ENCODE data around the gene MTMR4.

The MTMR4 gene

GRCh38 chr17:58525239-58525638 lies 10.8 kb upstream of the MTMR4 start:
- Histone ChIP-seq H3K9me3 (no peaks in the 10 kb centered on the region), H3K27me3 (peaks cover 23% of the 10 kb centered on the region), H3K4me3 (ENCODE audit: low read depth in 1 of 2, low read length in 1 of 2) (no peak overlapping the region), H3K4me1 (ENCODE audit: control insufficient read depth in 1 of 2, insufficient read depth in 1 of 2, low read depth in 1 of 2, low read length in 1 of 2) (peaks cover 6 to 7% of the 10 kb centered on the region in 2 experiments), H3K27ac (no peak overlapping the region), H3K36me3 (no peaks in the 10 kb centered on the region)
- TF ChIP-seq CTCF (IDR thresholded peaks at IDR 0.05): no peak

GRCh38 chr17:58521680-58522079 lies 7.2 kb upstream of the MTMR4 start:
- Histone ChIP-seq H3K27ac (no peak overlapping the region), H3K9me3 (no peaks in the 10 kb centered on the region), H3K36me3 (no peaks in the 10 kb centered on the region), H3K27me3 (no peaks in the 10 kb centered on the region), H3K4me1 (ENCODE audit: control insufficient read depth in 1 of 2, insufficient read depth in 1 of 2, low read depth in 1 of 2, low read length in 1 of 2) (peaks cover 19 to 24% of the 10 kb centered on the region in 2 experiments), H3K4me3 (ENCODE audit: low read depth in 1 of 2, low read length in 1 of 2) (no peak overlapping the region)
- no peak for TF ChIP-seq CTCF (IDR thresholded peaks at IDR 0.05)

- no peaks in the 10 kb centered on the region for H3K9me3 ChIP-seq
- H3K36me3 ChIP-seq: no peaks in the 10 kb centered on the region
- H3K4me3 ChIP-seq (ENCODE audit: low read depth in 1 of 2, low read length in 1 of 2): no peak overlapping the region
- no peak for TF ChIP-seq CTCF (IDR thresholded peaks at IDR 0.05)
- peaks cover 26 to 32% of the 10 kb centered on the region in 2 experiments for H3K4me1 ChIP-seq (ENCODE audit: control insufficient read depth in 1 of 2, insufficient read depth in 1 of 2, low read depth in 1 of 2, low read length in 1 of 2)
- H3K27ac ChIP-seq: no peak overlapping the region
- no peaks in the 10 kb centered on the region for H3K27me3 ChIP-seq
Measured at GRCh38 chr17:58520843-58521430, 6.5 kb upstream of the MTMR4 start.

GRCh38 chr17:58517928-58518609 lies 3.6 kb upstream of the MTMR4 start:
- Histone ChIP-seq H3K27me3 (no peaks in the 10 kb centered on the region), H3K4me1 (ENCODE audit: control insufficient read depth in 1 of 2, insufficient read depth in 1 of 2, low read depth in 1 of 2, low read length in 1 of 2) (peaks cover 50 to 57% of the 10 kb centered on the region in 2 experiments), H3K27ac (peak overlapping the region; percentile 95), H3K36me3 (no peaks in the 10 kb centered on the region), H3K4me3 (ENCODE audit: low read depth in 1 of 2, low read length in 1 of 2) (peak overlapping the region; percentile 97 to 98), H3K9me3 (no peaks in the 10 kb centered on the region)
- no peak for TF ChIP-seq CTCF (IDR thresholded peaks at IDR 0.05)

- peaks cover 53 to 57% of the 10 kb centered on the region in 2 experiments for H3K4me1 ChIP-seq (ENCODE audit: control insufficient read depth in 1 of 2, insufficient read depth in 1 of 2, low read depth in 1 of 2, low read length in 1 of 2)
- peaks cover 4% of the 10 kb centered on the region for H3K36me3 ChIP-seq
- peak; percentile 5 for TF ChIP-seq CTCF (IDR thresholded peaks at IDR 0.05)
- no peaks in the 10 kb centered on the region for H3K9me3 ChIP-seq
- no peaks in the 10 kb centered on the region for H3K27me3 ChIP-seq
- peak overlapping the region; percentile 95 for H3K27ac ChIP-seq
- peak overlapping the region; percentile 97 to 98 for H3K4me3 ChIP-seq (ENCODE audit: low read depth in 1 of 2, low read length in 1 of 2)
Measured at GRCh38 chr17:58517378-58517927, 3.0 kb upstream of the MTMR4 start.
